Suprapubic skin (tissue), 4 donors: Measurements from ENCODE around the gene RXYLT1. TPM values are rescaled to one million over a fixed set of nuclear protein-coding genes. Genes with fewer than 3 reads are reported as not detected.

Experiments
- DNase-seq, 2 donors: peaks; one replicate each; pipeline ENCODE4 v3.0.0-alpha.2; 2019; ENCODE audit warnings: low spot score in 2 of 2
- H3K27ac ChIP-seq: fragments of 200-600 bp; sonication (generic); one replicate; pipeline ENCODE4 v1.5.1; 2019
- H3K27me3 ChIP-seq: fragments of 200-600 bp; sonication (generic); one replicate; pipeline ENCODE4 v1.5.1; 2019
- H3K36me3 ChIP-seq: fragments of 200-600 bp; sonication (generic); one replicate; pipeline ENCODE4 v1.5.1; 2019
- H3K4me1 ChIP-seq: fragments of 200-600 bp; sonication (generic); one replicate; pipeline ENCODE4 v1.5.1; 2019
- H3K4me3 ChIP-seq: fragments of 200-600 bp; sonication (generic); one replicate; pipeline ENCODE4 v1.5.1; 2019; ENCODE audit warnings: mild to moderate bottlenecking
- H3K9me3 ChIP-seq: fragments of 200-600 bp; sonication (generic); one replicate; pipeline ENCODE4 v1.5.1; 2019
- CTCF ChIP-seq, 2 donors: fragments of 200-600 bp in 1 of 2; fragments of 450-650 bp in 1 of 2; sonication (generic) in 1 of 2; IDR thresholded peaks; one replicate each; pipeline ENCODE4 v1.5.1; 2016 to 2019; ENCODE audit warnings: antibody characterized with exemption in 2 of 2, mild to moderate bottlenecking in 1 of 2, moderate library complexity in 1 of 2
- EP300 ChIP-seq: sonication (generic); formaldehyde crosslinking; IDR thresholded peaks from one replicate; pipeline ENCODE4 v1.6.1; 2017; ENCODE audit warnings: antibody characterized with exemption
- POLR2A ChIP-seq, 2 donors: fragments of 450-650 bp; IDR thresholded peaks; one replicate each; pipeline ENCODE4 v1.6.1; 2017; ENCODE audit warnings: antibody characterized with exemption in 2 of 2, mild to moderate bottlenecking in 2 of 2, moderate library complexity in 2 of 2
- POLR2AphosphoS5 ChIP-seq, 3 donors: sonication (generic); formaldehyde crosslinking; IDR thresholded peaks; one replicate each; pipeline ENCODE4 v1.6.1; 2017; ENCODE audit warnings: antibody characterized with exemption in 3 of 3
- WGBS: methylation state at CpG from one replicate; pipeline ENCODE4 v1.1.5; 2018; 5-methylcytosine and 5-hydroxymethylcytosine counted together
- total RNA-seq, 4 donors: library from RNA; depleted of rRNA; stranded (reverse); fragments of >200 nt; gene quantifications; one replicate each; pipeline ENCODE4 v1.1.0, GENCODE V29; 2016

The RXYLT1 gene
- total RNA-seq, 4 donors from 2014 or later: 11.7 to 17.5 (median 13.0) TPM

DNA sequence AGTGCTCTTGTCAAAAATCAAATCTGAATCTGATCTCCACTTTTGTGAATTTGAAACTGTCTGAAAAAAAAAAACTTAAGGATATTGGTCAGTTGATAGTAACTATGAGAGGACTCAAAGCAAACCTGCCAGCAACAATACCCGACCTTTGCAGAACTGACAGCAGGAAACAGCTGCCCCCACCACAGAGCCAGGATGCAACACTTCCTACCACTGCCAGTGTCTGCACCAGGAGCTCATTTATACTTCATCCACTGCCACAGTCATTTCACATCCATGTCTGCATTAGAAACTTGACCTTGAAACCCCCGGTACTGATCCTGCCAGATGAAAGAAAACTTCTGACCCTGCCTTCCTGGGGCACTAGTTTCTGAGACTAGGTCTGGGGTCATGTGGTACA, 27.4 kb upstream of the RXYLT1 start:
- no peak overlapping the region for H3K27ac ChIP-seq
- no peak overlapping the region for H3K4me3 ChIP-seq
- H3K4me1 ChIP-seq: no peaks in the 10 kb centered on the region
- no peaks in the 10 kb centered on the region for H3K36me3 ChIP-seq
- 48% methylated on average over 2 of the region's 2 CpGs for WGBS
- H3K9me3 ChIP-seq: no peaks in the 10 kb centered on the region
- TF ChIP-seq CTCF (IDR thresholded peaks at IDR 0.05): no peak
- TF ChIP-seq EP300: no peak
- TF ChIP-seq POLR2AphosphoS5 (IDR thresholded peaks at IDR 0.05): no peak
- TF ChIP-seq POLR2A (IDR thresholded peaks at IDR 0.05): no peak
- H3K27me3 ChIP-seq: no peaks in the 10 kb centered on the region
- DNase-seq: no peak

- no peak overlapping the region for H3K27ac ChIP-seq
- TF ChIP-seq POLR2AphosphoS5 (IDR thresholded peaks at IDR 0.05): no peak
- no peak for TF ChIP-seq POLR2A (IDR thresholded peaks at IDR 0.05)
- TF ChIP-seq EP300: no peak
- no peak for TF ChIP-seq CTCF (IDR thresholded peaks at IDR 0.05)
- no peaks in the 10 kb centered on the region for H3K36me3 ChIP-seq
- no peak for DNase-seq
- WGBS: 86% methylated on average over 2 of the region's 2 CpGs
- H3K9me3 ChIP-seq: no peaks in the 10 kb centered on the region
- H3K4me1 ChIP-seq: no peaks in the 10 kb centered on the region
- no peak overlapping the region for H3K4me3 ChIP-seq
- peaks cover under 1% of the 10 kb centered on the region for H3K27me3 ChIP-seq
Observed at GRCh38 chr12:63752841-63753240, 26.9 kb upstream of the RXYLT1 start.

- TF ChIP-seq POLR2A (IDR thresholded peaks at IDR 0.05) (no peak), EP300 (no peak), POLR2AphosphoS5 (IDR thresholded peaks at IDR 0.05) (no peak), CTCF (IDR thresholded peaks at IDR 0.05) (no peak)
- no peak overlapping the region for H3K4me3 ChIP-seq
- no peaks in the 10 kb centered on the region for H3K36me3 ChIP-seq
Observed at GRCh38 chr12:63753743-63754142, 26.0 kb upstream of the RXYLT1 start.

DNA sequence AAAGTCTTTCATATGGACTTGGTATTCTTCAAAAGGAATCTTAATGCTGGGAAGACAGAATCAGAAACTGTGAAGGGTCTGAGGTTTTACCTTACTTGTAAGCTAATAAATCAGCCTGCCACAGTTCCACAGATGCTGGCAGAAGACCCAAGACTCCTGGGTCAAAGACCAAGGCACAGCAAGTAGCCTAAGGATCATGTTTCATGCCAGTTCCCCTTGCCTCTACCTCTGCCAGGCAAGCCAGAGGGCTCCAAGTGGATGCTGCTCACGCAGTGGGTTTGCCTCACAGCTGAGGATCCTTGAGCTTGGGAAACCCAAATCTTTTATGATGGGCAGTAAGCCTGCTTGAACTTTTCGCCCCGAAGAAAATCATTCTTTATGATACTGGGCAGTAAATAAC, 15.2 kb upstream of the RXYLT1 start:
- no peak for TF ChIP-seq EP300
- no peak for TF ChIP-seq POLR2A (IDR thresholded peaks at IDR 0.05)
- no peak for TF ChIP-seq POLR2AphosphoS5 (IDR thresholded peaks at IDR 0.05)
- TF ChIP-seq CTCF (IDR thresholded peaks at IDR 0.05): no peak
- 32% methylated on average over 3 of the region's 3 CpGs for WGBS
- Histone ChIP-seq H3K9me3 (no peaks in the 10 kb centered on the region), H3K4me1 (no peaks in the 10 kb centered on the region), H3K27me3 (no peaks in the 10 kb centered on the region), H3K27ac (no peak overlapping the region), H3K36me3 (no peaks in the 10 kb centered on the region), H3K4me3 (no peak overlapping the region)
- DNase-seq: no peak

More at GRCh38 chr12:63753743-63754142, 26.0 kb upstream of the RXYLT1 start:
- Histone ChIP-seq H3K9me3 (no peaks in the 10 kb centered on the region), H3K27ac (no peak overlapping the region), H3K27me3 (peaks cover 6% of the 10 kb centered on the region), H3K4me1 (no peaks in the 10 kb centered on the region)
- no peak for DNase-seq

- 70% methylated on average over 1 of the region's 1 CpG for WGBS
- H3K36me3 ChIP-seq: no peaks in the 10 kb centered on the region
- TF ChIP-seq POLR2A (IDR thresholded peaks at IDR 0.05) (no peak), CTCF (IDR thresholded peaks at IDR 0.05) (no peak), EP300 (no peak), POLR2AphosphoS5 (IDR thresholded peaks at IDR 0.05) (no peak)
Observed at GRCh38 chr12:63766498-63766897, 13.2 kb upstream of the RXYLT1 start.

More at GRCh38 chr12:63766498-63766897, 13.2 kb upstream of the RXYLT1 start:
- no peaks in the 10 kb centered on the region for H3K4me1 ChIP-seq
- no peaks in the 10 kb centered on the region for H3K27me3 ChIP-seq
- no peaks in the 10 kb centered on the region for H3K9me3 ChIP-seq
- no peak for DNase-seq
- H3K27ac ChIP-seq: no peak overlapping the region
- no peak overlapping the region for H3K4me3 ChIP-seq
